Measurements from ENCODE around the gene HSPH1. TPM values are rescaled to one million over a fixed set of nuclear protein-coding genes. Genes with fewer than 3 reads are reported as not detected.
A peak's percentile ranks its signal among the peaks of the same experiment; 100 is the strongest.

Gene HSPH1
- total and polyA plus RNA-seq, 11 donors, result 24.6 to 88.1 (median 44.5) TPM

DNA sequence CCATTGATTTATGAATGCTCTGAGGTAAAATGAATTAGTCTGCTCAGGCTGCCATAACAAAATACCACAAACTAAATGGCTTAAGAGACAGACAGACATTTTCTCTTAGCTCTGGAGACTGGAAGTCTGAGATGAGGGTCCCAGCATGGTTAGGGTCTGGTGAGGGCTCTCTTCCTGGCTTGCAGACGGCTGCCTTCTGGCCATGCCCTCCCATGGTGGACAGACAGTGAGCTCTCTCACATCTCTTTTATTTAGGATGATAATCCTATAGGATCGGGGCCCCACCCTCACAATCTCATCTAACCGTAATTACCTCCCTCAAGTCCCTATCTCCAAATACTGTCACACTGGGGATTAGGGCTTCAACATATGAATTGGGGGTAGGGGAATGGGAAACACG, 47.1 kb downstream of the HSPH1 start:
- ATAC-seq, result no peak
- no peak for DNase-seq
- TF ChIP-seq, protein P1, sequence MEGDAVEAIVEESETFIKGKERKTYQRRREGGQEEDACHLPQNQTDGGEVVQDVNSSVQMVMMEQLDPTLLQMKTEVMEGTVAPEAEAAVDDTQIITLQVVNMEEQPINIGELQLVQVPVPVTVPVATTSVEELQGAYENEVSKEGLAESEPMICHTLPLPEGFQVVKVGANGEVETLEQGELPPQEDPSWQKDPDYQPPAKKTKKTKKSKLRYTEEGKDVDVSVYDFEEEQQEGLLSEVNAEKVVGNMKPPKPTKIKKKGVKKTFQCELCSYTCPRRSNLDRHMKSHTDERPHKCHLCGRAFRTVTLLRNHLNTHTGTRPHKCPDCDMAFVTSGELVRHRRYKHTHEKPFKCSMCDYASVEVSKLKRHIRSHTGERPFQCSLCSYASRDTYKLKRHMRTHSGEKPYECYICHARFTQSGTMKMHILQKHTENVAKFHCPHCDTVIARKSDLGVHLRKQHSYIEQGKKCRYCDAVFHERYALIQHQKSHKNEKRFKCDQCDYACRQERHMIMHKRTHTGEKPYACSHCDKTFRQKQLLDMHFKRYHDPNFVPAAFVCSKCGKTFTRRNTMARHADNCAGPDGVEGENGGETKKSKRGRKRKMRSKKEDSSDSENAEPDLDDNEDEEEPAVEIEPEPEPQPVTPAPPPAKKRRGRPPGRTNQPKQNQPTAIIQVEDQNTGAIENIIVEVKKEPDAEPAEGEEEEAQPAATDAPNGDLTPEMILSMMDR (IDR thresholded peaks at IDR 0.05), result no peak
- no peak for TF ChIP-seq POLR2A (IDR thresholded peaks at IDR 0.05)
- WGBS, 4 donors, result 73 to 91% (median 87%) methylated on average over 4 of the region's 4 CpGs
- H3K27ac ChIP-seq, result no peak overlapping the region
- H3K36me3 ChIP-seq, result no peaks in the 10 kb centered on the region
- no peaks in the 10 kb centered on the region for H3K4me1 ChIP-seq
- peaks cover 0 to 29% (median 0%) of the 10 kb centered on the region in 9 donors for H3K27me3 ChIP-seq
- intact Hi-C loops (cut with DNase I), result loop anchor here in 1 of 10 donors (10.0 kb wide), 1 partner anchor 510 kb away; no protein-coding TSS in a partner anchor
- H3K4me3 ChIP-seq, result no peak overlapping the region
- H3K9me3 ChIP-seq, result no peaks in the 10 kb centered on the region

DNA sequence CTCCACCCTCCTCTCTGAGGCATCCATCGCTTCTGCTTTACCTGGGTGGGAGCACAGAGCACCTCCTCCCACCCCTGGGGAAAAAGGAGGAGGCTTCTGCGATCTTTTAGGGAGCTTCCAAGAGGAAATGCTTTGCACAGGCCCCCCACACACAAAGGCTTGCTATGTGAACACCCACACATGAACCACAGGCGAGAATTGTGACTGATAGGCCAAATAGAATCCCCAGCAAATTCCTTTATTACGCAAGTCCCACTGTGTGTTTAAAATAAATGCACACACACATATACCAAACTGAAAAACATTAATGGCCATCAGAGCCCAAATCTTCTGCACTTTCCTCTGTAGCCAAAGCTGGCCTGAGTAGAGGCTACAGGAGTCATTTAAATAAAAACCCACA, 50.6 kb downstream of the HSPH1 start:
- no peaks in the 10 kb centered on the region for H3K36me3 ChIP-seq
- no peak for DNase-seq
- peaks cover 0 to 13% (median 0%) of the 10 kb centered on the region in 9 donors for H3K27me3 ChIP-seq
- no peaks in the 10 kb centered on the region for H3K4me1 ChIP-seq
- 73 to 83% (median 78%) methylated on average over 4 of the region's 4 CpGs for WGBS, 4 donors
- ATAC-seq, result no peak
- no peak overlapping the region for H3K27ac ChIP-seq
- H3K9me3 ChIP-seq, result no peaks in the 10 kb centered on the region
- intact Hi-C loops (cut with DNase I), result loop anchor here in 1 of 10 donors (10.0 kb wide), 1 partner anchor 514 kb away; no protein-coding TSS in a partner anchor
- TF ChIP-seq POLR2A (IDR thresholded peaks at IDR 0.05), result no peak
- TF ChIP-seq, protein P1 (IDR thresholded peaks at IDR 0.05), result no peak
- no peak overlapping the region for H3K4me3 ChIP-seq

DNA sequence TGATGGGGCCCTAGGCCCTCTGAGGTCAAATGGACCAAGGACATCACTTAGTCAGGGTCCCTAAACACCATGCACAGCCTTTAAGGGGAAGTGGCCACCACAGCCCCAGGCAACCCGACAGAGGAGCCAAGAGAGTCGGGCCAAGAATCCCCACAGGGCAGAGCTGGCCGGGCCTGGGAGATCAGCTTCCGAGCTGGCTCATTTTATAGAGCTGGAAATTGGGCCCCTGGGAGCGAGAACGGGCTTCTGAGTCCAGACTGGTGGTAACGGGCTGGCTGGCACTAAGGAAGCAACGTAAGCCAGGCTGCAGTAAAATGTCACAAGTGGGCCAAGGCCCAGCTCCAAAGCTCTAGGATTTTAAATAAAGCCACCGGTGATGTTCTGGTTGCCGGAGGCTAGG, 51.1 kb downstream of the HSPH1 start:
- Histone ChIP-seq H3K4me1 (no peaks in the 10 kb centered on the region), H3K36me3 (no peaks in the 10 kb centered on the region), H3K27ac (no peak overlapping the region), H3K27me3 (peaks cover 0 to 10% (median 0%) of the 10 kb centered on the region in 9 donors), H3K4me3 (no peak overlapping the region), H3K9me3 (no peaks in the 10 kb centered on the region)
- TF ChIP-seq, protein P1 (IDR thresholded peaks at IDR 0.05), result no peak
- no peak for TF ChIP-seq POLR2A (IDR thresholded peaks at IDR 0.05)
- peak in 2 of 4 donors; percentile 7 to 15 for ATAC-seq
- no peak for DNase-seq
- intact Hi-C loops (cut with DNase I), result loop anchor here in 1 of 10 donors (10.0 kb wide), 1 partner anchor 514 kb away; no protein-coding TSS in a partner anchor
- WGBS, 4 donors, result 77 to 91% (median 83%) methylated on average over 8 to 10 of the region's 10 CpGs

DNA sequence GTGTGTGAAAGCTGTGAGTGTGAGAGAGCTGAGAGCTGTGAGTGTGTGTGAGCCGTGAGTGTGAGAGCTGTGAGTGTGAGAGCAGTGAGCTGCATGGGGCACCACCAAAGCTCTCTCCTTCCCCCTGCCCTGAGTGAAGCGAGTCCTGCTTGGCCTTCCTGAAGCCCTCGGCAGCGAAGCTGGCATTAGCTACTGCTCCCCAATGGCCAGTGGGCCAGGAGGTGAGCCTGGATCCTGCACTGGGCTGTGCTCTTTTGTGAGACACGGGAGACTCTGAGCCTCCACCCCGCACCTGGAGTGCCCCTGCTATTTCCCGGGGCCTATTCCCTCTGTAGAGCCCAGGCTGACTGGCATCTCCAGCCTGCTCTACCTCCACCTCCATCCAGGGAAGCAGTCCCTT, 51.5 kb downstream of the HSPH1 start:
- 74 to 95% (median 88%) methylated on average over 4 to 7 of the region's 7 CpGs for WGBS, 4 donors
- TF ChIP-seq, protein P1 (IDR thresholded peaks at IDR 0.05), result no peak
- no peak for TF ChIP-seq POLR2A (IDR thresholded peaks at IDR 0.05)
- intact Hi-C loops (cut with DNase I), result loop anchor here in 1 of 10 donors (10.0 kb wide), 1 partner anchor 515 kb away; no protein-coding TSS in a partner anchor

More for the DNA sequence above, 51.5 kb downstream of the HSPH1 start:
- H3K27me3 ChIP-seq, result peaks cover 0 to 7% (median 0%) of the 10 kb centered on the region in 9 donors
- no peaks in the 10 kb centered on the region for H3K4me1 ChIP-seq
- H3K4me3 ChIP-seq, result no peak overlapping the region
- no peaks in the 10 kb centered on the region for H3K36me3 ChIP-seq
- DNase-seq (no peak), ATAC-seq (peak in 1 of 4 donors; percentile 31)
- H3K27ac ChIP-seq, result no peak overlapping the region
- H3K9me3 ChIP-seq, result no peaks in the 10 kb centered on the region

Measured in heart left ventricle (tissue), 16 donors.